Hematopoietic multipotent progenitor cell treated with erythropoietin and hydrocortisone succinate and interleukin-3 and kit ligand, for 8 days (in vitro differentiated cells): ENCODE measurements around the gene FAM13B.

Experiments used
- DNase-seq: peaks from one replicate; pipeline ENCODE4 v3.0.0-alpha.2; 2015

FAM13B gene

GRCh38 chr5:137890845-137891244, 142.0 kb downstream of the FAM13B start:
- DNase-seq, result no peak

DNA sequence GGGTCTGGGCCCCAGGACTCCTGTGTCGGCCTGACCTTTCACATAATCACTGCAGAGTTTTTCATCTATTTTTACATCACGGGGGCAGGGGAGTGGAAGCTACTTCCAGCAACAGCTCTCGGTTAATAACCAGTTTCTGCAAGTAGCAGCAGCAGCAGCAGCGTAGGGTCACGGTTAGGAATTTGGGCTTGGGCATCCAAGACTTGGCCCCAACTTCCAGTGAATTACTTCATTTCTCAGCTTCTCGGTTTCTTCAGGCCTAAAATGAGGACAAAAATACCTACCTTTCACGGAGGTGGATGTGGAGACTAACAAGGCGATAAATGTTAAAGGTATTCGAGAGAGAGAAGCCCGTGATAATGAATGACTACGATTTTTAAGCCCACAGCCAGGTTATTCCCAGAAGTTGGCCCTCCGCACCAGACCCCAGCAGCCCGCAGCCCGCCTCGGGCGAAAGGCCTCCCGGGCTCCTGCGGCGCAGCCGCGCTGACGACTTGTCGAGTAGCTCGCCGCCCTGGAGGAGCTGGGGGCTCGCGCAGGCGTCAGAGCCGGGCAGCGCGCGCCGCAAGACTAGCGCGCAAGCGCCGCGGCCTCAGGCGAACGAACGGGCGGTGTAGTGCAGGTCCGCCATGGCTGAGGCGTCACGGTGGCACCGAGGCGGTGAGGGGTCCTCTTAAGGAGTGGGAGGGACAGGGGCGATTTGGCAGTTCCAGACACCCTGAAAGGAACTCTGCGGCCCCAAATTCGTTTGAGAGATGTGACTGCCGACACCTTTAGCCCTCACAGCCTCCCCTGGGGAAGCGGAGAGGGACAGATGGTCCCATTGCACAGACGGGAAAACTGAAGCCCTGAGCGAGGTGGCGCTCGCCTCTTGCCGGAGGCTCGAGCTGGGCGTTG, 143.8 kb downstream of the FAM13B start, which contains the start of gene PKD2L2:
TSS of gene PKD2L2 (plus strand) at position 595 of the 897 bp plus-strand sequence. CDS start at position 630, 35 bp downstream.
- peak; percentile 86 for DNase-seq

DNA sequence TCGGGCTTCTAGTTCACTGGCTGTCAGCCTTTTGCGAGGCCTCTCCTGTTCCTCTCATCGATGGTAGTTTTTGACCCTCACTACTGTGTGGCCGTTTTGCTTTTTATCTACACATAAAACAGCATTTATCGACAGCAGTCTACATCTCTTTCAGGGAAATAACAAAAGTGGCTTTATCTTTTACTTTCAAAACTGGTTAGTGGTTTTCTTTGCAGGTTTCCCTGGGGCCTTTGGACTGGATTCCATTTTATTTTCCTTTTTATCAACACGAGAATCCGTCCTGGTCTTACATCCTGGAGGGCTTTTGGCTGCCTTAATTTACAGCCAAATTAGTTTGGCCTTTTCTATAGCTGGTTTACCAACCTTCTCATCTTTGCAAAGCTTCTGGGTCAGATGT, 144.4 kb downstream of the FAM13B start:
- DNase-seq, result peak; percentile 59
